ENCODE measurements around the gene TRMT5. TPM values are rescaled to one million over a fixed set of nuclear protein-coding genes. Genes with fewer than 3 reads are reported as not detected.

Gene TRMT5
- total and polyA plus RNA-seq, 2 of the 4 experiments (the other 2 are of a cell fraction): 5.0 to 10.4 TPM

- TF ChIP-seq RCOR1 (IDR thresholded peaks at IDR 0.05; ENCODE audit: insufficient replicate concordance, low read length) (peak; percentile 40), RFX5 (IDR thresholded peaks at IDR 0.05; ENCODE audit: low read depth, low read length) (no peak), CHD1 (IDR thresholded peaks at IDR 0.05; ENCODE audit: low read depth, low read length) (no peak), FOS (IDR thresholded peaks at IDR 0.05; ENCODE audit: low read depth, low read length) (0 out of 2 replicates have a peak, but pooled peaks have one; percentile 25)
Measured at GRCh38 chr14:60981633-60982455, 965 bp upstream of the TRMT5 start (continued).

GRCh38 chr14:60977847-60978246 lies 3.0 kb downstream of the TRMT5 start:
- Histone ChIP-seq H3K4me1 (ENCODE audit: control insufficient read depth, insufficient read depth, low read length) (peaks cover 3% of the 10 kb centered on the region; the same call in 1 of the 2 replicates), H2AFZ (replicated peaks; ENCODE audit: low read length, poor library complexity) (no peak overlapping the region), H3K9me1 (ENCODE audit: insufficient read depth, low read length) (0 out of 2 replicates have a peak, but pooled peaks cover 3% of the 10 kb centered on the region), H3K36me3 (ENCODE audit: control insufficient read depth, insufficient read depth, low read length) (peaks cover 10% of the 10 kb centered on the region), H4K8ac (ENCODE audit: low read depth in 2 of 2, low read length in 2 of 2) (no peak overlapping the region; a peak in 1 of 4 replicates), H2BK15ac (ENCODE audit: low read depth, low read length) (no peak overlapping the region), H3K4ac (ENCODE audit: low read depth, low read length) (no peak overlapping the region), H3K18ac (ENCODE audit: low read depth, low read length) (no peak overlapping the region), H3K9me3 (ENCODE audit: control insufficient read depth, insufficient read depth, low read length) (no peaks in the 10 kb centered on the region), H4K5ac (ENCODE audit: low read depth, low read length) (no peak overlapping the region), H3K23ac (ENCODE audit: low read depth, low read length) (no peak overlapping the region), H3K27ac (ENCODE audit: insufficient read depth, low read length) (no peak overlapping the region), H2BK20ac (ENCODE audit: low read depth, low read length) (no peak overlapping the region), H3K14ac (replicated peaks; ENCODE audit: low read depth, low read length) (no peak overlapping the region; the same call in 1 of the 2 replicates), H2BK5ac (ENCODE audit: low read depth, low read length, poor library complexity, severe bottlenecking) (no peak overlapping the region), H3K56ac (ENCODE audit: extremely low read depth, insufficient read depth, low read length) (no peak overlapping the region), H2BK120ac (ENCODE audit: low read depth, low read length) (no peak overlapping the region), H2AK5ac (ENCODE audit: low read depth, low read length) (no peak overlapping the region), H4K91ac (ENCODE audit: insufficient read depth, low read depth, low read length) (no peak overlapping the region), H3K9ac (ENCODE audit: low read depth, low read length) (no peak overlapping the region), H4K20me1 (ENCODE audit: insufficient read depth, low read length) (no peaks in the 10 kb centered on the region), H3K27me3 (ENCODE audit: control insufficient read depth, insufficient read depth, low read length) (no peaks in the 10 kb centered on the region), H3K4me2 (ENCODE audit: low read depth, low read length) (no peak overlapping the region), H3K79me1 (ENCODE audit: low read depth in 1 of 2, low read length in 2 of 2) (peaks cover 19 to 56% of the 10 kb centered on the region in 2 experiments), H3K4me3 (ENCODE audit: insufficient read depth, low read depth, low read length) (no peak overlapping the region), H2AK9ac (replicated peaks; ENCODE audit: low read depth, low read length, poor library complexity) (no peak overlapping the region)
- no peak for TF ChIP-seq CTCF (conservative IDR thresholded peaks at IDR 0.05; ENCODE audit: low read depth, low read length)
- in situ Hi-C loops (cut with MboI; ENCODE audit: low sequenced_read_pairs): loop anchor here (25.0 kb wide), 1 partner anchor 341 kb away; the partner anchor contains the start of gene SIX1
- dilution Hi-C loops (cut with HindIII; ENCODE audit: low sequenced_read_pairs, unreplicated experiment): no loop called here
- ATAC-seq (ENCODE audit: low read depth): no peak
- BruUV-seq (replicated peaks): no TSS peak
- ChIA-PET POLR2A (ENCODE audit: unreplicated experiment) (no interaction called here), CTCF (no interaction called here)
- no CpG with 5 or more reads among the region's 2 CpGs for WGBS, 2 experiments (ENCODE audit: extremely low coverage in 2 of 2, insufficient read length in 1 of 2)
- intact Hi-C loops (cut with micrococcal nuclease): no loop called here
- no peak for DNase-seq

Data from IMR-90 (cell line).